Natural killer cell (primary cell): Measurements from ENCODE around the gene HOXB4. TPM values are rescaled to one million over a fixed set of nuclear protein-coding genes. Genes with fewer than 3 reads are reported as not detected.
A peak's percentile ranks its signal among the peaks of the same experiment; 100 is the strongest.

Source experiments
- ATAC-seq, 3 donors: fragments of 150-1000 bp in 2 of 3; fragments of 200-7000 bp in 1 of 3; cut with Tn5 transposase; 1 replicate in 1 of 3; 2 replicates in 2 of 3; pipeline ENCODE4 v1.10.0; 2021; ENCODE audit warnings: mild to moderate bottlenecking in 2 of 3, moderate library complexity in 2 of 3
- DNase-seq, 2 donors: peaks; one replicate each; pipeline versions ENCODE4 v3.0.0 to v3.0.0-alpha.2; 2013 to 2021; ENCODE audit warnings: mixed read lengths in 1 of 2
- H3K27ac ChIP-seq: one replicate; pipeline ENCODE4 v1.5.1; 2013; ENCODE audit warnings: mild to moderate bottlenecking, low read length
- H3K27me3 ChIP-seq: one replicate; pipeline ENCODE4 v1.6.1; 2013; ENCODE audit warnings: low read length; ENCODE audit not compliant: control insufficient read depth, insufficient read depth
- H3K36me3 ChIP-seq: one replicate; pipeline ENCODE4 v1.6.1; 2013; ENCODE audit warnings: low read length; ENCODE audit not compliant: control insufficient read depth, insufficient read depth
- H3K4me1 ChIP-seq: one replicate; pipeline ENCODE4 v1.6.1; 2013; ENCODE audit warnings: low read length; ENCODE audit not compliant: control insufficient read depth, insufficient read depth
- H3K4me3 ChIP-seq: one replicate; pipeline ENCODE4 v1.5.1; 2013; ENCODE audit warnings: low read length
- H3K9me3 ChIP-seq: one replicate; pipeline ENCODE4 v1.6.1; 2013; ENCODE audit warnings: low read length; ENCODE audit not compliant: control insufficient read depth, insufficient read depth
- H3K27ac Mint-ChIP-seq, 2 donors: one replicate each; pipeline ENCODE4 v1.8.0; 2022; ENCODE audit warnings: mild to moderate bottlenecking in 2 of 2, mixed read lengths in 2 of 2, moderate library complexity in 1 of 2
- H3K27me3 Mint-ChIP-seq, 2 donors: one replicate each; pipeline ENCODE4 v1.8.0; 2022; ENCODE audit warnings: low read depth in 2 of 2, mixed read lengths in 2 of 2
- H3K36me3 Mint-ChIP-seq: one replicate; pipeline ENCODE4 v1.8.0; 2022; ENCODE audit warnings: mixed read lengths
- H3K4me1 Mint-ChIP-seq, 2 donors: one replicate each; pipeline ENCODE4 v1.8.0; 2022; ENCODE audit warnings: mixed read lengths in 2 of 2
- H3K4me3 Mint-ChIP-seq: one replicate; pipeline ENCODE4 v1.8.0; 2022; ENCODE audit warnings: mild to moderate bottlenecking, moderate library complexity, mixed read lengths
- H3K9me3 Mint-ChIP-seq, 2 donors: one replicate each; pipeline ENCODE4 v1.8.0; 2022; ENCODE audit warnings: mixed read lengths in 2 of 2
- WGBS: methylation state at CpG from one replicate; pipeline ENCODE4 v1.1.7; 2013; ENCODE audit warnings: missing lambda C conversion rate; ENCODE audit not compliant: insufficient coverage; 5-methylcytosine and 5-hydroxymethylcytosine counted together
- intact Hi-C: fragments of 100-400 bp; cut with micrococcal nuclease; formaldehyde crosslinking; loops from one replicate; pipeline ENCODE4 v1.14.2; 2022
- total RNA-seq, 4 donors: library from RNA; stranded (reverse); fragments of 120-200 nt in 1 of 4; gene quantifications; one replicate each; pipeline versions ENCODE4 v1.2.3 to v1.2.4, GENCODE V29; 2013 to 2022
- TF ChIP-seq, protein P1 (sequence below): fragments of 200-600 bp; IDR thresholded peaks from one replicate; pipeline ENCODE4 v1.8.0; 2022; ENCODE audit warnings: antibody characterized with exemption

Gene HOXB4
- total RNA-seq, 3 donors from 2014 or later (not counting 1 experiment from before 2014, with no cell fraction given): 3.5 to 6.7 (median 5.7) TPM

DNA sequence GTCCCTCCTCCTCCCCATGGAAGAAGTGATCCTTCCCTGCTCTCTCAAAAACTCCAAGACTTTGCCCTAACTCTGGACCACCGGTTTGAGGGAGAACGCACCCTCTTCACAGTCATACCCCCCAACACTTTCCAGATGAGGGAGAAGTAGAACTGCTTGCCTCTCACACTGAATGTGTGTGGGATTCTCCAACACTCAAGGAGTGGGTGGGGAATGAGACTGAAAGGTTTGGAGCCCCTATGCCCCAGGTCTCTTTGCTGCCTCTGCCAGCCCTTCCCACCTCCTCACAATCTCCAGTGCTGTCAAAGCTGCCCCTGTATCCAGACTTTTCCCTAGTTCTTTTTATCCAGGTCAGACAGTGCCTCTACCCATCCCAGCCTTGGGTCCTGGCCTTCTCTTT, 11.4 kb downstream of the HOXB4 start:
- DNase-seq: no peak
- H3K27me3 Mint-ChIP-seq: peaks cover 0 to 10% of the 10 kb centered on the region in 2 donors
- peaks cover 7 to 17% of the 10 kb centered on the region in 2 donors for H3K4me1 Mint-ChIP-seq
- no peak overlapping the region for H3K27ac Mint-ChIP-seq
- intact Hi-C loops: no loop called here
- Histone ChIP-seq H3K27ac (no peak overlapping the region), H3K9me3 (no peaks in the 10 kb centered on the region), H3K4me3 (no peak overlapping the region), H3K4me1 (peaks cover 10% of the 10 kb centered on the region), H3K27me3 (no peaks in the 10 kb centered on the region), H3K36me3 (no peaks in the 10 kb centered on the region)
- H3K9me3 Mint-ChIP-seq: no peaks in the 10 kb centered on the region
- H3K36me3 Mint-ChIP-seq: no peaks in the 10 kb centered on the region
- ATAC-seq: no peak
- no CpG with 5 or more reads among the region's 2 CpGs for WGBS
- TF ChIP-seq, protein P1, sequence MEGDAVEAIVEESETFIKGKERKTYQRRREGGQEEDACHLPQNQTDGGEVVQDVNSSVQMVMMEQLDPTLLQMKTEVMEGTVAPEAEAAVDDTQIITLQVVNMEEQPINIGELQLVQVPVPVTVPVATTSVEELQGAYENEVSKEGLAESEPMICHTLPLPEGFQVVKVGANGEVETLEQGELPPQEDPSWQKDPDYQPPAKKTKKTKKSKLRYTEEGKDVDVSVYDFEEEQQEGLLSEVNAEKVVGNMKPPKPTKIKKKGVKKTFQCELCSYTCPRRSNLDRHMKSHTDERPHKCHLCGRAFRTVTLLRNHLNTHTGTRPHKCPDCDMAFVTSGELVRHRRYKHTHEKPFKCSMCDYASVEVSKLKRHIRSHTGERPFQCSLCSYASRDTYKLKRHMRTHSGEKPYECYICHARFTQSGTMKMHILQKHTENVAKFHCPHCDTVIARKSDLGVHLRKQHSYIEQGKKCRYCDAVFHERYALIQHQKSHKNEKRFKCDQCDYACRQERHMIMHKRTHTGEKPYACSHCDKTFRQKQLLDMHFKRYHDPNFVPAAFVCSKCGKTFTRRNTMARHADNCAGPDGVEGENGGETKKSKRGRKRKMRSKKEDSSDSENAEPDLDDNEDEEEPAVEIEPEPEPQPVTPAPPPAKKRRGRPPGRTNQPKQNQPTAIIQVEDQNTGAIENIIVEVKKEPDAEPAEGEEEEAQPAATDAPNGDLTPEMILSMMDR: no peak
- no peak overlapping the region for H3K4me3 Mint-ChIP-seq

DNA sequence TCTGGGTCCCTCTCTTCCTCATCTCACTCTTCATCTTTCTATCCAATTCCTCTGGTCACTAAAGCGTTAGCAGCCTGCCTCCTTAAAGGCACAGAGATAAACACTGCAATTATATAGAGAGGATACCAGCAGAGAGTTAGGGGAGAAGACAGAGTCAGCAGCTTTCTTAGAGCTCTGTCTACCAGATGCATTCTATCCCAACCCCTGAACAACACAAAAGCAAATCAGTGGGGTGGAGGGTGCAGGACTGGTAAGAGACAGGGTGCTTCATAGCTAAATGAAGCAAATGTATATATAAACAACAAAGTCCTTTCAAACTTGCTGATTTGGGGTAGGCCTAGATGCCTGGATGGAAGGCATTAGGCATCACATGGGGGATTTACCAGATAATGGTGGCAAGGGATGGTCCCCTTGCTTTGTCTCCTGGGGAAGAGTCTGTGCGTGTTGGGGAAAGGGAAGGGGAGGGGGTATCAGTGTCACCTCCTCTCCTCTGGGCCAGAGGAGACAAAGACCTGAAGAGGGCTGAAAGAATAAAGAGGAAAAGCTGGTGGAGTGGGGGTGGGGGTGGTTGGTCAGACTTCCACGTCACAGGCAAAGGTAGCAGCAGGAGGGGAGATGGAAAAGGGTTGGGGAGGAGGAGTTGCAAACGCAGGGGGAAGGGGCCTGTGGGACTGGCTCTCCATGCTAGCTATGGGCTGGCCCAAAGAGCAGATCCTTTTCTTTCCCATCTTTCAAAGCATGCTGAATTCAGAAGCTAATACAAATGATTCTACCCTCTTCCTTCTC, 12.0 kb downstream of the HOXB4 start:
- H3K27ac Mint-ChIP-seq: no peak overlapping the region
- H3K9me3 Mint-ChIP-seq: no peaks in the 10 kb centered on the region
- H3K27me3 Mint-ChIP-seq: peaks cover 0 to 10% of the 10 kb centered on the region in 2 donors
- no peaks in the 10 kb centered on the region for H3K36me3 Mint-ChIP-seq
- intact Hi-C loops: no loop called here
- Histone ChIP-seq H3K4me1 (peaks cover 16% of the 10 kb centered on the region), H3K27me3 (no peaks in the 10 kb centered on the region), H3K4me3 (no peak overlapping the region), H3K27ac (no peak overlapping the region), H3K9me3 (no peaks in the 10 kb centered on the region), H3K36me3 (no peaks in the 10 kb centered on the region)
- DNase-seq: no peak
- TF ChIP-seq, protein P1: no peak
- WGBS: 87% methylated on average over 3 of the region's 4 CpGs
- no peak overlapping the region for H3K4me3 Mint-ChIP-seq
- ATAC-seq: no peak
- peaks cover 13 to 18% of the 10 kb centered on the region in 2 donors for H3K4me1 Mint-ChIP-seq

DNA sequence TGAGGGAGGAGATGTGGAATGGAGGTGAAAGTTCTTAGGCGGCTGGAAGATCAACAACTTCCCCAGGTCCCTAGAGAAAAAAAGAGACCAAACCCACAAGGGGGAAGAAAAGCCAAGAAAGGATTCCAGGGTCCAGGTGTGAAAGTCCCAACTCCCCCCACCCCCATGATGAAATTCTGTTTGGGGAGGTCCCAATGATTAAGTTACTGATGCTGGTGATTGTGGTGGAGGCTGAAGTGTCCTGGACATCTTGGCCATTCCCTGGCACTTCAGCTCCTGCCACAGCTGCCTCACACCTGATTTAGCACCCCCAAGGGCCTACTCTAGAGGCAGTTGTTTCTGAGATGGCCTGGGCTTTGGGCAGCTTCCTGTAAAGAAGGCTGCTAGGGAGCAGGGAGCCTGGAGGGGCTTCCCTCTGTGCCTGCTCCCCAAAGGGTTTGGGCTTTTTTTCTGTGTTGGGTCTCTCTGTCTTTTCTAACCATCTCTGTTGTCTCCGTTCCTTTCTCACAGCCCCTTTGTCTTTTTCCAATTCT, 13.1 kb downstream of the HOXB4 start:
- Histone ChIP-seq H3K36me3 (no peaks in the 10 kb centered on the region), H3K27me3 (no peaks in the 10 kb centered on the region), H3K27ac (no peak overlapping the region), H3K4me3 (no peak overlapping the region), H3K9me3 (no peaks in the 10 kb centered on the region), H3K4me1 (peaks cover 18% of the 10 kb centered on the region)
- no peak overlapping the region for H3K27ac Mint-ChIP-seq
- DNase-seq (no peak), ATAC-seq (no peak)
- intact Hi-C loops: no loop called here
- H3K4me3 Mint-ChIP-seq: peak overlapping the region; percentile 21
- no peaks in the 10 kb centered on the region for H3K36me3 Mint-ChIP-seq
- 82% methylated on average over 1 of the region's 2 CpGs for WGBS
- H3K9me3 Mint-ChIP-seq: no peaks in the 10 kb centered on the region
- TF ChIP-seq, protein P1: no peak
- peaks cover 15 to 20% of the 10 kb centered on the region in 2 donors for H3K4me1 Mint-ChIP-seq
- peaks cover 0 to 10% of the 10 kb centered on the region in 2 donors for H3K27me3 Mint-ChIP-seq
